ENCODE results near the gene PODN.

PODN gene

GRCh38 chr1:53091841-53092645, 30.0 kb downstream of the PODN start:
- no peak for DNase-seq (ENCODE audit: extremely low spot score)
- TF ChIP-seq LEF1 (IDR thresholded peaks at IDR 0.05; ENCODE audit: borderline replicate concordance) (no peak), SUZ12 (IDR thresholded peaks at IDR 0.05) (no peak)
- CTCF ChIA-PET, result no interaction called here
- POLR2A ChIA-PET, result no interaction called here

GRCh38 chr1:53092659-53093450, 30.8 kb downstream of the PODN start:
- TF ChIP-seq BHLHE40 (IDR thresholded peaks at IDR 0.05; ENCODE audit: borderline replicate concordance), result no peak
- no peak for TF ChIP-seq HDGF (IDR thresholded peaks at IDR 0.05; ENCODE audit: borderline replicate concordance)
- TF ChIP-seq ELF4 (IDR thresholded peaks at IDR 0.05), result no peak
- TF ChIP-seq LEF1 (IDR thresholded peaks at IDR 0.05; ENCODE audit: borderline replicate concordance), result no peak
- no peak for TF ChIP-seq SP1 (IDR thresholded peaks at IDR 0.05)
- CTCF ChIA-PET, result interaction anchor here (0.5 kb wide), 1 partner anchor 422 kb away, joined by 3 read pairs; no protein-coding TSS in a partner anchor
- POLR2A ChIA-PET, result no interaction called here
- no peak for DNase-seq (ENCODE audit: extremely low spot score)

- ChIA-PET POLR2A (no interaction called here), CTCF (no interaction called here)
- DNase-seq (ENCODE audit: extremely low spot score), result no peak
- TF ChIP-seq FOXM1 (IDR thresholded peaks at IDR 0.05; ENCODE audit: borderline replicate concordance), result no peak
- no peak for TF ChIP-seq SP1 (IDR thresholded peaks at IDR 0.05)
Measured at GRCh38 chr1:53093451-53093754, 31.4 kb downstream of the PODN start.

GRCh38 chr1:53093778-53094532, 31.9 kb downstream of the PODN start:
- DNase-seq (ENCODE audit: extremely low spot score), result no peak
- TF ChIP-seq CTBP1 (IDR thresholded peaks at IDR 0.05; ENCODE audit: borderline replicate concordance) (no peak), SUZ12 (IDR thresholded peaks at IDR 0.05) (no peak), PKNOX1 (IDR thresholded peaks at IDR 0.05) (no peak), L3MBTL2 (conservative IDR thresholded peaks at IDR 0.05) (no peak)
- POLR2A ChIA-PET, result no interaction called here
- CTCF ChIA-PET, result no interaction called here

- POLR2A ChIA-PET, result no interaction called here
- TF ChIP-seq BHLHE40 (IDR thresholded peaks at IDR 0.05; ENCODE audit: borderline replicate concordance) (no peak), HDGF (IDR thresholded peaks at IDR 0.05; ENCODE audit: borderline replicate concordance) (no peak), PKNOX1 (IDR thresholded peaks at IDR 0.05) (no peak), FOXK2 (IDR thresholded peaks at IDR 0.05) (no peak), FOXM1 (IDR thresholded peaks at IDR 0.05; ENCODE audit: borderline replicate concordance) (no peak), SUZ12 (IDR thresholded peaks at IDR 0.05) (no peak), ARNT (IDR thresholded peaks at IDR 0.05) (no peak), ELF4 (IDR thresholded peaks at IDR 0.05) (no peak)
- no peak for DNase-seq (ENCODE audit: extremely low spot score)
- CTCF ChIA-PET, result no interaction called here
Measured at GRCh38 chr1:53094533-53094919, 32.5 kb downstream of the PODN start.

- ChIA-PET POLR2A (no interaction called here), CTCF (no interaction called here)
- TF ChIP-seq PKNOX1 (IDR thresholded peaks at IDR 0.05), result no peak
- TF ChIP-seq SUZ12 (IDR thresholded peaks at IDR 0.05), result no peak
- no peak for TF ChIP-seq TARDBP (IDR thresholded peaks at IDR 0.05)
- TF ChIP-seq CTBP1 (IDR thresholded peaks at IDR 0.05; ENCODE audit: borderline replicate concordance), result no peak
- no peak for TF ChIP-seq HDGF (IDR thresholded peaks at IDR 0.05; ENCODE audit: borderline replicate concordance)
- no peak for TF ChIP-seq FOXA1 (IDR thresholded peaks at IDR 0.05)
- no peak for TF ChIP-seq SP1 (IDR thresholded peaks at IDR 0.05)
- no peak for TF ChIP-seq FOXK2 (IDR thresholded peaks at IDR 0.05)
- no peak for TF ChIP-seq ELF4 (IDR thresholded peaks at IDR 0.05)
- no peak for TF ChIP-seq NFRKB (IDR thresholded peaks at IDR 0.05)
- no peak for TF ChIP-seq ARNT (IDR thresholded peaks at IDR 0.05)
- TF ChIP-seq LEF1 (IDR thresholded peaks at IDR 0.05; ENCODE audit: borderline replicate concordance), result no peak
- TF ChIP-seq BHLHE40 (IDR thresholded peaks at IDR 0.05; ENCODE audit: borderline replicate concordance), result no peak
- TF ChIP-seq FOXM1 (IDR thresholded peaks at IDR 0.05; ENCODE audit: borderline replicate concordance), result no peak
- no peak for TF ChIP-seq L3MBTL2 (conservative IDR thresholded peaks at IDR 0.05)
- no peak for TF ChIP-seq ZNF384 (IDR thresholded peaks at IDR 0.05)
- DNase-seq (ENCODE audit: extremely low spot score), result no peak
Measured at GRCh38 chr1:53104289-53104913, 42.4 kb downstream of the PODN start.
